Breast epithelium (tissue), 4 donors: ENCODE results near the gene DEAF1. TPM values are rescaled to one million over a fixed set of nuclear protein-coding genes. Genes with fewer than 3 reads are reported as not detected.

Source experiments
- DNase-seq, 2 donors: peaks; one replicate each; pipeline ENCODE4 v3.0.0-alpha.2; 2019; ENCODE audit warnings: low spot score in 2 of 2
- H3K27ac ChIP-seq, 2 donors: fragments of 200-600 bp; sonication (generic) in 1 of 2; one replicate each; pipeline ENCODE4 v1.5.1; 2016 to 2019; ENCODE audit warnings: mild to moderate bottlenecking in 1 of 2
- H3K27me3 ChIP-seq, 2 donors: fragments of 200-600 bp; sonication (generic) in 1 of 2; one replicate each; pipeline versions ENCODE4 v1.5.1 to v1.6.0; 2017 to 2019; ENCODE audit warnings: control low read depth in 1 of 2, mild to moderate bottlenecking in 1 of 2
- H3K36me3 ChIP-seq: fragments of 200-600 bp; one replicate; pipeline ENCODE4 v1.5.1; 2019
- H3K4me1 ChIP-seq, 2 donors: fragments of 200-600 bp; sonication (generic); one replicate each; pipeline ENCODE4 v1.5.1; 2016 to 2019; ENCODE audit warnings: control low read depth in 1 of 2
- H3K4me3 ChIP-seq, 3 donors: fragments of 200-600 bp; sonication (generic); 1 replicate in 2 of 3; 2 replicates in 1 of 3; pipeline ENCODE4 v1.5.1; 2016 to 2019; ENCODE audit warnings: mild to moderate bottlenecking in 3 of 3, moderate library complexity in 2 of 3
- H3K9me3 ChIP-seq, 2 donors: fragments of 200-600 bp; sonication (generic) in 1 of 2; one replicate each; pipeline ENCODE4 v1.5.1; 2016 to 2019; ENCODE audit warnings: control low read depth in 1 of 2
- CTCF ChIP-seq, 3 donors: fragments of 450-650 bp; IDR thresholded peaks; one replicate each; pipeline ENCODE4 v1.5.1; 2016 to 2017; ENCODE audit warnings: antibody characterized with exemption in 3 of 3, mild to moderate bottlenecking in 3 of 3, moderate library complexity in 3 of 3
- POLR2A ChIP-seq: fragments of 450-650 bp; IDR thresholded peaks from one replicate; pipeline ENCODE4 v1.6.1; 2016; ENCODE audit warnings: antibody characterized with exemption, mild to moderate bottlenecking, moderate library complexity
- POLR2AphosphoS5 ChIP-seq, 3 donors: sonication (generic); formaldehyde crosslinking; IDR thresholded peaks; one replicate each; pipeline ENCODE4 v1.6.1; 2017; ENCODE audit warnings: antibody characterized with exemption in 3 of 3
- intact Hi-C: fragments of 100-400 bp; cut with DNase I; formaldehyde crosslinking; loops from one replicate; pipeline ENCODE4 v1.15.1; 2023; ENCODE audit warnings: low total_unique reads
- total RNA-seq, 3 donors: library from RNA; depleted of rRNA; stranded (reverse); fragments of >200 nt; gene quantifications; one replicate each; pipeline ENCODE4 v1.1.0, GENCODE V29; 2016

DEAF1 gene
- total RNA-seq, 3 donors from 2014 or later: 25.3 to 42.6 (median 39.8) TPM

GRCh38 chr11:607971-608659 lies 86.9 kb downstream of the DEAF1 start:
- no peaks in the 10 kb centered on the region for H3K9me3 ChIP-seq
- H3K4me1 ChIP-seq: no peaks in the 10 kb centered on the region
- no peak for DNase-seq
- H3K27ac ChIP-seq: no peak overlapping the region
- intact Hi-C loops: no loop called here
- H3K27me3 ChIP-seq: no peaks in the 10 kb centered on the region
- no peak overlapping the region for H3K4me3 ChIP-seq
- H3K36me3 ChIP-seq: peaks cover 11% of the 10 kb centered on the region
- no peak for TF ChIP-seq CTCF (IDR thresholded peaks at IDR 0.05)
- no peak for TF ChIP-seq POLR2AphosphoS5 (IDR thresholded peaks at IDR 0.05)
- TF ChIP-seq POLR2A: no peak

GRCh38 chr11:607020-607780 lies 87.8 kb downstream of the DEAF1 start:
- Histone ChIP-seq H3K4me1 (no peaks in the 10 kb centered on the region), H3K27ac (peak overlapping the region; percentile 74 to 82), H3K36me3 (peaks cover 11% of the 10 kb centered on the region), H3K4me3 (no peak overlapping the region), H3K9me3 (no peaks in the 10 kb centered on the region), H3K27me3 (no peaks in the 10 kb centered on the region)
- no peak for DNase-seq
- intact Hi-C loops: no loop called here
- TF ChIP-seq CTCF (IDR thresholded peaks at IDR 0.05): no peak
- no peak for TF ChIP-seq POLR2AphosphoS5 (IDR thresholded peaks at IDR 0.05)
- no peak for TF ChIP-seq POLR2A

- Histone ChIP-seq H3K4me3 (no peak overlapping the region), H3K36me3 (peaks cover 11% of the 10 kb centered on the region), H3K9me3 (no peaks in the 10 kb centered on the region), H3K4me1 (no peaks in the 10 kb centered on the region), H3K27me3 (no peaks in the 10 kb centered on the region), H3K27ac (peak overlapping the region; percentile 74 to 82)
- DNase-seq: peak; percentile 69 to 80
- TF ChIP-seq CTCF (IDR thresholded peaks at IDR 0.05) (no peak), POLR2AphosphoS5 (IDR thresholded peaks at IDR 0.05) (no peak), POLR2A (no peak)
- intact Hi-C loops: no loop called here
Observed at GRCh38 chr11:606245-606644, 88.8 kb downstream of the DEAF1 start.

- H3K27ac ChIP-seq: peak overlapping the region; percentile 74 to 82
- H3K36me3 ChIP-seq: peaks cover 11% of the 10 kb centered on the region
- TF ChIP-seq POLR2A (no peak), POLR2AphosphoS5 (IDR thresholded peaks at IDR 0.05) (no peak), CTCF (IDR thresholded peaks at IDR 0.05) (no peak)
- intact Hi-C loops: no loop called here
- no peaks in the 10 kb centered on the region for H3K27me3 ChIP-seq
- no peak overlapping the region for H3K4me3 ChIP-seq
- DNase-seq: no peak
- no peaks in the 10 kb centered on the region for H3K4me1 ChIP-seq
- no peaks in the 10 kb centered on the region for H3K9me3 ChIP-seq
Observed at GRCh38 chr11:605286-606129, 89.5 kb downstream of the DEAF1 start.
